ENCODE results near the gene ANKRD50.

The ANKRD50 gene

GRCh38 chr4:124710015-124710741 lies 2.4 kb downstream of the ANKRD50 start:
- peak; percentile 22 for DNase-seq (ENCODE audit: low read depth)

DNA sequence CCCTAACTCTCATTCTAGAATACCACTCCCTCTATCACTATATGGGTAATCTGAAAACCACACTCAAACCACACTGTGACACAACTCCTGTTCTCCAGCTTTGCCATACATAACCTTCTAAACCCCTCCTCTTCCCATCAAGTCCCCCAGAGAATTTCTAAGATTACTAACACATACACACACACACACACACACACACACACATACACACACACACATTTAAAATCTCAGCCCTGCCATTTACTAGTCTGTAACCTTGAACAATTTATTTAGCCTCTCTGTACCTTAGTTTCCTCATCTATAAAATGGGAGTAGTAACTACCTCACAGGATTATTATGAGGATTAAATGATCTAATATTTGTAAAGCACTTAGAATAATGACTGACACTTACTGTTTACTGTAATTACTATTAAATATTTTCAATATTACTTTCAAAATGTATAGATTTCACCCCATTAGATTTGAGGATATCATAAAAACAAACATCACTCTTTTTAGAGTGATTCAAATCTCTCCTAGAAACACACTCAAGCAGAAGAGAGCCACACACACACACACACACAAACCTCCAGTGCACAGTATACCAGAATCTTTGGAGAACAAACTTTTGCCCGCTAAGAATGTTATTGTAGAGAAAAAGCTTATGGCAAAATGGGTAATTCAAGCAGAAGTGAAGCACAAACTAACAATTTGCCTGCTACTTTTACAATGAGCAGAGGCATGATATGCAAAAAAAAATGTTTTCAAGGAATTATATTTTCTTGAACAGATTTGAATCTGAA lies 3.8 kb downstream of the ANKRD50 start:
- DNase-seq (ENCODE audit: low read depth) = peak; percentile 43

GRCh38 chr4:124705393-124705792 lies 7.1 kb downstream of the ANKRD50 start:
- DNase-seq (ENCODE audit: low read depth) = no peak

DNA sequence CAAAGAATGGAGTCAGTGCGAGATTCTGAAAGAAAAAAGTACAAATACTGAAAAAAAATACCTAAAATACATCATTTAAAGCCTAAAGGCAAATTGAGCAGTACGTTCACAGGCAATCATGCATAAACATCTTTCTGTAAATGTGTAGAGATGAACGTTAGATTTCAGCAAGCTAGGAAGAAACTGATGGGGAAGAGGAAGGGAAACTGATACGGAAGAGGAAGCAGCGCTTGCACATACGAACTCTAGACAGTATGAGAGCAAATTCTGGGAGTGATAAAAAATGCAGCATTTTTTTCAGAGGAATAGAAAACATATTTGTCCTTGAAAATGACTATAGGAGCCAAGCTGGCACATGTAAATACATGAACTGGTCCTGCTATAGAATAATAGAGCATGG lies 9.4 kb downstream of the ANKRD50 start:
- no peak for DNase-seq (ENCODE audit: low read depth)

DNA sequence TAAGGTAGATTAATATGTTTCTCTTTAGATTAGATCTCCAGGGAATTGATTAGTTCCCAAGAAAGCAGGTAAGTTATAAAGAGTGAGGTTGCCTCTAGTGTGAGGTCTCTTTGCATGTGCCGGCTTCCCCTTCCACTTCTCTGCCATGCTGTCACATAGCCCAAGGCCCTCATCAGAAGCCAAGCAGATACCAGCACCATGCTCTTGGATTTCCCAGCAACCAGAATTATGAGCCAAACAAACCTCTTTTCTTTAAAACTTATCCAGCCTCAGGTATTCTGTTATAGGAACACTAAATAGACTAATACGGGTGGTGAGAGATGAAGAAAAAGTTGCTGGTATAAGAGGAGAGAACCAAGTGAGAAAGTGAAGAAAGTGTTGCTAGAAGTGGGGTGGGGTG lies 15.1 kb downstream of the ANKRD50 start:
- no peak for DNase-seq (ENCODE audit: low read depth)

- no peak for DNase-seq (ENCODE audit: low read depth)
These were observed 16.4 kb downstream of the ANKRD50 start for GRCh38 chr4:124696182-124696581.

DNA sequence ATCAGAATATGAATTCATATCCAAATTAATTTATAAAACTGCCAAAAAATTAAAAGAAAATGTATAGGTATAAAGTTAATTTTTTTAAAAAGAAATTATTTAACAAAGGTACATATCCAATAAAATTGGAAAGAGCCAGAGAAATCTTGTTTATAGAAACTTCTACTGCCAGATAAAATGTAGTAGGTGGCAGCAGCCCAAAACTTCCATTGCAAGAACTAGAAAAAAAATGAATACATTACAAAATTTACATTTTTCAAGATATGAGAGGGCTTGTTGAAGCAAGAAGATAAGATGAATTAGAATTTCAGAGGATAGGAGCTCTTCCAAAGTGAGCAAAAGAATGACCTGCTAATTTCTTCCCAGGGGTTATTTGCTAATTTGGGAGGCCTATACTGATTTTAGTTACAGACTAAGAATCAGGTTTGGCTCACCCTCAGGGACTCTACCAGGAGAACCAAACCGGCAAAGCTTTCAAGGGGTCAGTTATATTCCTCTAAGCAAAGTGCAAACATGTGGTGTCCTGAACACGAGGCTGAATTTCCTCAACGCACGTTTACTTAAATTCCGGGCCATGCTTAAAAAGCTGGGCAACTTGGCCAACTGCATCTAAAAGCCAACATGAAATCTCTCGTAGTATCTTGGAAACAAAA lies 17.5 kb downstream of the ANKRD50 start:
- DNase-seq (ENCODE audit: low read depth) = no peak

- DNase-seq (ENCODE audit: low read depth) = no peak
These were observed 18.2 kb downstream of the ANKRD50 start for GRCh38 chr4:124694306-124694705.

DNA sequence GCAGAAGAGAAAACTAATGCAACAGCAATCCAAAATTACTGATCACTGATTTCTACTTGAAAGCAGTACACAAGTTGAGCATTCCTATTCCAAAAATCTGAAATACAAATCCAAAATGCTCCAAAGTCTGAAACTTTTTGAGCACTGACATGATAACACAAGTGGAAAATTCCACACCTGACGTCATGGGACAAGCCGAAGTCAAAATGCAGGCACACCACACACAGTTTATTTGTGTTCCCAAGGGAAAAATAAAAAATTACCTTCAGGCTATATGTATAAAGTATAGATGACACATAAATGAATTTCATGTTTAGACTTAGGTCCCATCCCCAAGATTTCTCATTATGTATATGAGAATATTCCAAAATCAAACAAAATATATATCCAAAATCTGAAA lies 20.7 kb downstream of the ANKRD50 start:
- no peak for DNase-seq (ENCODE audit: low read depth)

GRCh38 chr4:124686279-124686678 lies 26.3 kb downstream of the ANKRD50 start:
- no peak for DNase-seq (ENCODE audit: low read depth)

- peak; percentile 3 for DNase-seq (ENCODE audit: low read depth)
These were observed 26.7 kb downstream of the ANKRD50 start for GRCh38 chr4:124685851-124686250.

GRCh38 chr4:124684301-124684700 lies 28.2 kb downstream of the ANKRD50 start:
- DNase-seq (ENCODE audit: low read depth) = no peak

DNA sequence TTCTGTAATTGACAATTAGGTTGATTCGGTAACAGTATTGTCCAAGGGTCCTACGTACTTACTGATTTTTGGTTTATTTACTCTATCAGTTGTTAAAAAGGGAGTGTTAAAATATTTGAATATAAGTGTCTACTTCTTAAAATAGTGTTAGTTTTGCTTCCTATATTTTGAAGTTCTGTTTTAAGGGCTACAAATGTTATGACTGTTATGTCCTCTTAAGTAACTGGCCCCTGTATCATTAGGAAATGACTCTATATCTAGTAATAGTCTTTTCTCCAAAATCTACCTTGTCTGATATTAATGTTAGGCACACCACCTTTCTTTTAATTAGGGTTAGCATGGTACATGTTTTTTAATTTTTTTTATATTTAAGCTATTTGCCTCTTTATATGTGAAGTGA lies 30.1 kb downstream of the ANKRD50 start:
- no peak for DNase-seq (ENCODE audit: low read depth)

DNA sequence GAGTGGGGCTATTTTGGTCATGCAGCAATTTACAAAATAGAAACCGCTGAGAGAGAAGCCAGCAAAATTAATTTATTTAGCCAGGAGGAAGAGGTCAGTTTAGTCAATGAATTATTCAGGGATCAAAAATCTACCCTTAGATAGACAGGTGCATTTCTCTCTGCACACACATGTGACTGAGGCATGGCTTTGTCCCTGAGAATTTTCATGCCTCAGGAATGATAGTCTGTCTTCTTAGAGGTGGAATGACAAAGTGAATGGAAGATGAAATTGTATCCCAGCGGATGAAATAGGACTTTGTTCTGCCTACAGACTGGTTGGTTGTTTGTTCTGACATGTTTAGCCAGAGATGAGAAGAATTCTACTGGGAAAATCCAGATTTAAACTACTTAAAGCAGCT lies 46.0 kb downstream of the ANKRD50 start:
- no peak for DNase-seq (ENCODE audit: low read depth)

DNA sequence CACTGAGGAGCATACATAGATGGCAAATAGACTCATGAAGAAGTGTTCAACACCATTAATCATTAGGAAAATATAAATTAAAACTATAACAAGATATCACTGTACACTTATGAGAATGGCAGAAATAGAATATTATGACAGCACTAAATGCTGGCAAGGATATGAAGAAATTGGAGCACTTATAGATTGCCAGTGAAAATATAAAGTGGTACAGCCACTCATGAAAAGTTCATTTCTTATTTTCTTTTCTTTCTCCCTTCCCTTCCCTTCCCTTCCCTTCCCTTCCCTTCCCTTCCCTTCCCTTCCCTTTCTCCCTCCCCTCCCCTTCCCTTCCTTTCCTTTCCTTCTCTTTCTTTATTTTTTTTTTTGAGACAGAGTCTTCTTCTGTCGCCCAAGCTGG lies 53.7 kb downstream of the ANKRD50 start:
- DNase-seq (ENCODE audit: low read depth) = no peak

- DNase-seq (ENCODE audit: low read depth) = no peak
These were observed 61.9 kb downstream of the ANKRD50 start for GRCh38 chr4:124650614-124651013.

GRCh38 chr4:124647599-124647998 lies 64.9 kb downstream of the ANKRD50 start:
- DNase-seq (ENCODE audit: low read depth) = no peak

GRCh38 chr4:124644621-124645020 lies 67.9 kb downstream of the ANKRD50 start:
- DNase-seq (ENCODE audit: low read depth) = no peak

GRCh38 chr4:124642846-124643245 lies 69.7 kb downstream of the ANKRD50 start:
- DNase-seq (ENCODE audit: low read depth) = no peak

DNA sequence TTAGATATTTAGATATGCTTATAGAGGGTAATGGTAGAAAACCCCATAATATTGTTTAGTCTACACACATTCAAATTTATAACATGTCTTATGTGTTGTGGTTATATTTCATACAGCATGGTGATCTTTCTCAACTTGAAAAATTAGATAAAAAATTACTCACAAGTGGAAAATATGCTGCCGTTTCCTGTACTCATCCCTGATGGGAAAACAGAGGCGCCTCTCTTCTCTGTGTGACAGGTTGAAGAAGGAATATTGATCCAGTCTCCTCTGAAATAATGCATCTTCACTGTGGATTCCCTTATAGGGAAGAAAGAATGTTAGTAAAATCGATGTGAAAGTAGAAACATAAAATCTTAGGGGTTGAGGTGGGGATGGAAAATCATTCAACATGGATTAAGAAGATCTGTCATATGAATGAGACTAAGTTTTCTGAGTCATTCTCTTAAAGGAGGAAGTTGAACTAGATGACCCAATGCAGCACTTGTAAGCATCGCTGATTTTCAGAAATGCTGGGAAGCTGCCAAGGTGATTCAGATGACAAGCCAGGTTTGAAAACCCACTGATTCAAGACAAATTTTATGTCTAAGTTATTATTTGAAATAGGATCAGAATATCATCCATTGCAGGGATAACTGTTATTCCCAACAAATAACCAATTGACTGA lies 70.7 kb downstream of the ANKRD50 start:
- peak; percentile 80 for DNase-seq (ENCODE audit: low read depth)

DNA sequence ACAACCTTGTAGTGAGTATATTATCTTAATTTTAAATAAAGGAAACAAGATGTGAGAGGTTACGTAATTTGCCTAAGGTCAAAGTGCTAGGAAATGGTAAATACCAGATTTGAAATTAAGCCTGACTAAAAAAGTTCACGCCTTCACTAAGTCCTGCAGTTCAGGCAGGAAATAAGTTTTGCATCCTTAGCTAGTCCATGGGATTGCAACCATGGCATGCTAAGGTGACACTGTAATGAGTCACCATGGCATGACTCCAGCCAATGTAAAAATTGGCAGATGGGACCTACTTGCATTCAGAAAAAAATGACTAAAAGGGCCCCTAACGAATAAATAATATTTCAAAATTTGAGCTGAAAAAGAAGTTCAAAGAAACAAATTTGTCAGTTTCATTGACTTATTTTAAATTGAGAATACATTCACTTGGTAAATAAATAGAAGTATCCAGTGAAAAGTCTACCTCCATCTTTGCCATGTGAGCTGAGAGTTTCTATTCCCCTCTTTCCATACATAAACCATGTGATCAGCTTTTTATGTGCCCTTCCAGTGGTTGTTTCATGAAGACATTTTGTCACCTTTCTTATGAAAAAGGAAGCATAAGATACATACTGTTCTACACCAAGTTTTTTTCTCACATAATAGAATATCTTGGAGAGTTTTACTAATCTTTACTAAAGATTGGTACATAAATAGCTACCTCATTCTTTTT lies 72.4 kb downstream of the ANKRD50 start:
- peak; percentile 72 for DNase-seq (ENCODE audit: low read depth)

- no peak for DNase-seq (ENCODE audit: low read depth)
These were observed 75.2 kb downstream of the ANKRD50 start for GRCh38 chr4:124637321-124637720.

Measured in EH (cell line).